Calu3 (cell line): ENCODE data around the gene PDS5B. TPM values are rescaled to one million over a fixed set of nuclear protein-coding genes. Genes with fewer than 3 reads are reported as not detected.

ENCODE experiments used
- BruUV-seq: library from RNA; stranded (reverse); fragments of 400-500 nt; replicated peaks from 2 replicates; lab custom pipeline; 2021; lab: Mats Ljungman, UMichigan
- CTCF ChIA-PET: fragments of 300-600 bp; sonication (Branson Sonifier 250); formaldehyde crosslinking; loops from one replicate; lab custom pipeline; 2022; ENCODE audit warnings: antibody characterized with exemption; lab: Charles Lee
- DNase-seq: peaks from one replicate; pipeline ENCODE4 v3.0.0; 2022
- H3K27ac Mint-ChIP-seq: one replicate; pipeline ENCODE4 v1.8.0; 2022; ENCODE audit warnings: mixed read lengths; ENCODE audit not compliant: unreplicated experiment
- H3K27me3 Mint-ChIP-seq: one replicate; pipeline ENCODE4 v1.8.0; 2022; ENCODE audit warnings: mixed read lengths; ENCODE audit not compliant: unreplicated experiment
- H3K36me3 Mint-ChIP-seq: one replicate; pipeline ENCODE4 v1.8.0; 2022; ENCODE audit warnings: mild to moderate bottlenecking, moderate library complexity, mixed read lengths; ENCODE audit not compliant: insufficient read depth, unreplicated experiment
- H3K4me1 Mint-ChIP-seq: one replicate; pipeline ENCODE4 v1.8.0; 2022; ENCODE audit warnings: mild to moderate bottlenecking, low read depth, mixed read lengths; ENCODE audit not compliant: unreplicated experiment
- H3K4me3 Mint-ChIP-seq: one replicate; pipeline ENCODE4 v1.8.0; 2022; ENCODE audit warnings: mild to moderate bottlenecking, low read depth, moderate library complexity, mixed read lengths; ENCODE audit not compliant: unreplicated experiment
- H3K9me3 Mint-ChIP-seq: one replicate; pipeline ENCODE4 v1.8.0; 2022; ENCODE audit warnings: low read depth, mixed read lengths; ENCODE audit not compliant: unreplicated experiment
- CTCF ChIP-seq: fragments of 200-600 bp; IDR thresholded peaks from one replicate; pipeline ENCODE4 v1.8.0; 2022; ENCODE audit warnings: antibody characterized with exemption; ENCODE audit not compliant: unreplicated experiment
- intact Hi-C: fragments of 100-400 bp; cut with micrococcal nuclease; formaldehyde crosslinking; loops from one replicate; pipeline ENCODE4 v1.10.0; 2022; ENCODE audit not compliant: unreplicated experiment
- total RNA-seq: library from RNA; stranded (reverse); gene quantifications from 2 replicates; pipeline ENCODE4 v1.2.3, GENCODE V29; 2022

Gene PDS5B
- total RNA-seq, 1 experiment from 2014 or later, result 33.9 TPM

- no peaks in the 10 kb centered on the region for H3K9me3 Mint-ChIP-seq
- intact Hi-C loops, result no loop called here
- DNase-seq, result no peak
- H3K4me3 Mint-ChIP-seq, result no peak overlapping the region
- no peaks in the 10 kb centered on the region for H3K27me3 Mint-ChIP-seq
- H3K36me3 Mint-ChIP-seq, result peaks cover 6% of the 10 kb centered on the region
- H3K27ac Mint-ChIP-seq, result no peak overlapping the region
- no peak for TF ChIP-seq CTCF
- H3K4me1 Mint-ChIP-seq, result no peaks in the 10 kb centered on the region
- CTCF ChIA-PET, result no interaction called here
- no TSS peak for BruUV-seq
Measured at GRCh38 chr13:32761472-32761871, 175.2 kb downstream of the PDS5B start.

GRCh38 chr13:32779119-32779518 is 192.9 kb downstream of the PDS5B start:
- CTCF ChIA-PET, result no interaction called here
- H3K27ac Mint-ChIP-seq, result no peak overlapping the region
- no peak overlapping the region for H3K4me3 Mint-ChIP-seq
- no peaks in the 10 kb centered on the region for H3K4me1 Mint-ChIP-seq
- H3K36me3 Mint-ChIP-seq, result peaks cover 5% of the 10 kb centered on the region
- intact Hi-C loops, result no loop called here
- H3K27me3 Mint-ChIP-seq, result no peaks in the 10 kb centered on the region
- H3K9me3 Mint-ChIP-seq, result no peaks in the 10 kb centered on the region
- no peak for DNase-seq
- BruUV-seq, result no TSS peak
- TF ChIP-seq CTCF, result no peak

DNA sequence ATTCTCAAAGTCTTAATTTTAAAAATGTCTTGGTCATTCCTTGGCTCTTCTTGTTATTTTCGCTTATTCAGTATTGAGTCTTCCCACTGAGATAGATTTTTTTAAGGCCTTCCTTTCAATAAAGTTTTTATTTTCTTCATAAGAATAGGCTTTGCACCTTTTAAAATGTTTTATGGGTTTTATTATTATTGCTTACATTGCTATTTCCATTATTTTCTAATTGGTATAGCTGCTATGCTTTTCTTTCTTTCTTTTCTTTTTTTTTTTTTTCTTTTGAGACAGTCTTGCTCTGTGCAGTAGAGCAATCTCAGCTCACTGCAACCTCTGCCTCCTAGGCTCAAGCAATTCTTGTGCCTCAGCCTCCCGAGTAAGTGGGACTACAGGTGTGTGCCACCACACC is 195.7 kb downstream of the PDS5B start:
- intact Hi-C loops, result no loop called here
- H3K9me3 Mint-ChIP-seq, result no peaks in the 10 kb centered on the region
- H3K4me1 Mint-ChIP-seq, result no peaks in the 10 kb centered on the region
- CTCF ChIA-PET, result no interaction called here
- BruUV-seq, result no TSS peak
- TF ChIP-seq CTCF, result no peak
- no peak overlapping the region for H3K4me3 Mint-ChIP-seq
- no peak for DNase-seq
- H3K36me3 Mint-ChIP-seq, result peaks cover 5% of the 10 kb centered on the region
- no peaks in the 10 kb centered on the region for H3K27me3 Mint-ChIP-seq
- H3K27ac Mint-ChIP-seq, result no peak overlapping the region

DNA sequence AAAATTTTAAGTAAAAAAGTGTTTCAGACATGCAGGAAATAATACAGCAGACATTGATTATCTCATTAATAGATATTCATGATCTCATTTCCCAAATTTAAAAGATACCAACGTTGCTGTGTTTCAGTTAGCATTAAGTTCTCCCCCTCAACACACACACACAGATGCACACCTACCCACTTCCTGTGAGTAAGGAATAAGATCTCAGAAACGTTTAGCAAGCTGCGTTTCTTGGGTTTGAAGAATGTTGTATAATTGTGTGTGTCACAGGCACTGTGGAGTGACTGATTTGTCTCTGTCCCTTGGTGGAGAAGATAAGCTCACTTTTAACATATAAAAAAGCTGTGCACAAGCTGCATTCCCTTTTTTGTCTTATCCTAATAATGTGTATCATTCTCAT is 196.8 kb downstream of the PDS5B start:
- Mint-ChIP-seq H3K27me3 (no peaks in the 10 kb centered on the region), H3K4me3 (no peak overlapping the region), H3K36me3 (peaks cover 5% of the 10 kb centered on the region), H3K4me1 (no peaks in the 10 kb centered on the region), H3K27ac (no peak overlapping the region), H3K9me3 (no peaks in the 10 kb centered on the region)
- CTCF ChIA-PET, result no interaction called here
- TF ChIP-seq CTCF, result no peak
- intact Hi-C loops, result no loop called here
- DNase-seq, result no peak
- BruUV-seq, result no TSS peak
